GM12878 (cell line): ENCODE results near the gene CD200R1. TPM values are rescaled to one million over a fixed set of nuclear protein-coding genes. Genes with fewer than 3 reads are reported as not detected.

Experiments
- ATAC-seq: fragments of 200-7000 bp; cut with Tn5 transposase; 3 replicates; pipeline ENCODE4 v1.9.1; 2020; ENCODE audit warnings: mild to moderate bottlenecking, moderate library complexity
- BruUV-seq: library from RNA; stranded (reverse); fragments of 400-500 nt; replicated peaks from 2 replicates; lab custom pipeline; 2021; lab: Mats Ljungman, UMichigan
- CTCF ChIA-PET: fragments of 300-600 bp; sonication (Branson Sonifier 250); formaldehyde crosslinking; extraction: SDS; loops from one replicate; lab custom pipeline; 2021; ENCODE audit warnings: inconsistent platforms; lab: Yijun Ruan, JAX
- POLR2A ChIA-PET: fragments of 350-600 bp; formaldehyde crosslinking; extraction: SDS; loops from one replicate; lab custom pipeline; 2021; ENCODE audit warnings: inconsistent platforms; lab: Charles Lee
- RAD21 ChIA-PET: fragments of 300-600 bp; sonication (Branson Sonifier 250); formaldehyde crosslinking; loops from one replicate; lab custom pipeline; 2023; ENCODE audit warnings: antibody characterized with exemption; ENCODE audit not compliant: unreplicated experiment; lab: Charles Lee
- SMC1A ChIA-PET: fragments of 300-600 bp; sonication (Branson Sonifier 250); formaldehyde crosslinking; loops from one replicate; lab custom pipeline; 2023; ENCODE audit not compliant: unreplicated experiment, uncharacterized antibody; lab: Charles Lee
- DNase-seq: peaks from one replicate; pipeline ENCODE4 v3.0.0-alpha.2; 2011; ENCODE audit warnings: low read depth, low spot score
- FAIRE-seq: peaks from 3 replicates; lab custom pipeline; 2011; peaks lifted over from hg19 to GRCh38; lab: Jason Lieb, UNC
- H2AFZ ChIP-seq: 2 replicates; pipeline ENCODE4 v1.6.0; 2011; ENCODE audit warnings: low read depth, low read length, control low read depth; ENCODE audit not compliant: control insufficient read depth
- H3K27ac ChIP-seq: 2 replicates; pipeline ENCODE4 v1.5.1; 2011; ENCODE audit warnings: control low read depth; ENCODE audit not compliant: control insufficient read depth, insufficient read depth
- H3K27me3 ChIP-seq, 2 experiments: replicated peaks in 1 of 2; 2 replicates each; pipeline versions ENCODE4 v1.6.0 to v1.6.1; 2011; ENCODE audit warnings: low read length in 1 of 2; ENCODE audit not compliant: control insufficient read depth in 2 of 2, insufficient read depth in 2 of 2
- H3K36me3 ChIP-seq, 2 experiments: 2 replicates each; pipeline ENCODE4 v1.5.1; 2011; ENCODE audit warnings: low read length in 1 of 2; ENCODE audit not compliant: control insufficient read depth in 2 of 2, insufficient read depth in 2 of 2
- H3K4me1 ChIP-seq: 2 replicates; pipeline ENCODE4 v1.6.1; 2011; ENCODE audit warnings: mild to moderate bottlenecking, low read length, moderate library complexity, mixed read lengths; ENCODE audit not compliant: control insufficient read depth, insufficient read depth
- H3K4me2 ChIP-seq: 2 replicates; pipeline ENCODE4 v1.6.0; 2011; ENCODE audit warnings: control low read depth; ENCODE audit not compliant: control insufficient read depth, insufficient read depth
- H3K4me3 ChIP-seq: fragments of 200-600 bp; sonication (generic); 2 replicates; pipeline ENCODE4 v1.5.1; 2016
- H3K79me2 ChIP-seq: 2 replicates; pipeline ENCODE4 v1.6.0; 2011; ENCODE audit warnings: low read length; ENCODE audit not compliant: control insufficient read depth, insufficient read depth
- H3K9ac ChIP-seq: 2 replicates; pipeline ENCODE4 v1.8.0; 2011; ENCODE audit warnings: low read length, control low read depth, mixed read lengths; ENCODE audit not compliant: control insufficient read depth, insufficient read depth
- H3K9me3 ChIP-seq: replicated peaks from 3 replicates; pipeline ENCODE4 v1.5.1; 2011; ENCODE audit warnings: mild to moderate bottlenecking, low read length; ENCODE audit not compliant: control insufficient read depth, insufficient read depth
- H4K20me1 ChIP-seq: 2 replicates; pipeline ENCODE4 v1.6.0; 2011; ENCODE audit not compliant: control insufficient read depth, insufficient read depth
- CTCF ChIP-seq, 3 experiments: IDR thresholded peaks in 2 of 3; conservative IDR thresholded peaks in 1 of 3; 2 replicates each; pipeline ENCODE4 v1.5.1; 2011; ENCODE audit warnings: low read depth in 3 of 3, low read length in 3 of 3, mild to moderate bottlenecking in 3 of 3, control low read depth in 2 of 3, moderate library complexity in 2 of 3, inconsistent platforms in 1 of 3, mixed read lengths in 1 of 3; ENCODE audit not compliant: control insufficient read depth in 2 of 3, insufficient read depth in 1 of 3; ENCODE audit errors: extremely low read depth in 1 of 3
- KDM1A ChIP-seq: fragments of 200-600 bp; sonication (generic); IDR thresholded peaks from 2 replicates; pipeline ENCODE4 v1.6.1; 2016; ENCODE audit warnings: borderline replicate concordance
- MTA2 ChIP-seq: fragments of 450-650 bp; IDR thresholded peaks from 2 replicates; pipeline ENCODE4 v1.6.1; 2016; ENCODE audit warnings: low read depth, mild to moderate bottlenecking, moderate library complexity
- RAD21 ChIP-seq: IDR thresholded peaks from 2 replicates; pipeline ENCODE4 v1.6.1; 2011; ENCODE audit warnings: mild to moderate bottlenecking, low read depth, low read length, moderate library complexity; ENCODE audit not compliant: insufficient read depth
- SKIL ChIP-seq: fragments of 450-650 bp; IDR thresholded peaks from 2 replicates; pipeline ENCODE4 v1.6.1; 2017; ENCODE audit warnings: mild to moderate bottlenecking, low read depth, inconsistent platforms; ENCODE audit not compliant: poor library complexity, severe bottlenecking
- SMC3 ChIP-seq: IDR thresholded peaks from 2 replicates; pipeline ENCODE4 v1.6.1; 2011; ENCODE audit warnings: low read length, improper control_type of control experiment, borderline replicate concordance
- WGBS: methylation state at CpG from one replicate; pipeline ENCODE4 v1.1.6; 2016; ENCODE audit warnings: low lambda C conversion rate; ENCODE audit not compliant: insufficient replicate concordance, insufficient coverage; ENCODE audit errors: missing lambda C conversion rate; 5-methylcytosine and 5-hydroxymethylcytosine counted together
- in situ Hi-C: fragments of 300-500 bp; cut with MboI; formaldehyde crosslinking; loops from 9 replicates; pipeline ENCODE4 v1.14.3; 2018; ENCODE audit warnings: mixed read lengths
- intact Hi-C: fragments of 100-400 bp; cut with micrococcal nuclease; formaldehyde crosslinking; loops from one replicate; pipeline ENCODE4 v1.14.2; 2022; ENCODE audit not compliant: unreplicated experiment
- polyA plus RNA-seq, 11 experiments: library from polyadenylated mRNA; depleted of rRNA in 4 of 11; unstranded in 6 of 11; stranded (reverse) in 5 of 11; fragments of >200 nt; fragmentation: Nextera tagmentation in 4 of 11; fragmentation: Illumina TruSeq in 1 of 11; extraction: Ambion mirVana in 4 of 11; extraction: Trizol in 1 of 11; gene quantifications; 1 replicate in 1 of 11; 2 replicates in 10 of 11; pipeline versions ENCODE4 v1.2.1 to v1.2.3, GENCODE V29; 2011 to 2016; ENCODE audit warnings: inconsistent platforms in 2 of 11, missing spikeins in 2 of 11, low read depth in 1 of 11
- total RNA-seq, 4 experiments: library from RNA; depleted of rRNA in 3 of 4; stranded (reverse); fragments of >200 nt in 3 of 4; fragmentation: Illumina TruSeq in 1 of 4; extraction: Trizol in 1 of 4; gene quantifications; 2 replicates each; pipeline versions ENCODE4 v1.2.1 to v1.2.3, GENCODE V29; 2013 to 2021

Gene CD200R1
- total and polyA plus RNA-seq, 10 of the 15 experiments (the other 5 are each of a cell fraction or from before 2014, with no cell fraction given): 0.15 to 1.1 (median 0.88) TPM

- ChIA-PET RAD21 (interaction anchor here (0.9 to 6.7 kb wide), 21 partner anchors 9 to 868 kb away, joined by 3 to 99 read pairs (median 5); partner anchors contain the start of gene SLC9C1), CTCF (interaction anchor here (0.6 to 5.6 kb wide), 52 partner anchors 11 to 842 kb away, joined by 3 to 165 read pairs (median 4); partner anchors contain the start of genes GTPBP8 and SLC9C1), SMC1A (interaction anchor here (0.7 to 7.8 kb wide), 31 partner anchors 10 to 686 kb away, joined by 3 to 174 read pairs (median 4); partner anchors contain the start of genes CD200R1L and SLC9C1), POLR2A (interaction anchor here (0.6 kb wide), 1 partner anchor 236 kb away, joined by 5 read pairs; no protein-coding TSS in a partner anchor)
- Histone ChIP-seq H3K36me3 (no peaks in the 10 kb centered on the region), H4K20me1 (no peaks in the 10 kb centered on the region), H3K27ac (no peak overlapping the region), H2AFZ (no peak overlapping the region), H3K79me2 (no peaks in the 10 kb centered on the region), H3K9me3 (no peaks in the 10 kb centered on the region), H3K27me3 (no peaks in the 10 kb centered on the region), H3K4me1 (peaks cover 25% of the 10 kb centered on the region), H3K9ac (no peak overlapping the region), H3K4me2 (no peak overlapping the region), H3K4me3 (no peak overlapping the region)
- ATAC-seq: peak; percentile 51
- intact Hi-C loops: loop anchor here (1.0 to 10.0 kb wide), 5 partner anchors 245 to 865 kb away; partner anchors contain the start of gene SLC9C1
- no peak for DNase-seq
- BruUV-seq: no TSS peak
- whole genome bisulfite sequencing: 30% methylated on average over 1 of the region's 1 CpG
- TF ChIP-seq SMC3 (peak; percentile 85), CTCF (IDR thresholded peaks at IDR 0.05 in 2 of 3, conservative IDR thresholded peaks at IDR 0.05 in 1 of 3; ENCODE audit: control insufficient read depth in 2 of 3, extremely low read depth in 1 of 3, insufficient read depth in 1 of 3, low read depth in 3 of 3, low read length in 3 of 3) (peak; percentile 35 to 62 (median 49); a peak in 4 of 6 replicates), SKIL (peak; percentile 25), KDM1A (no peak), MTA2 (no peak), RAD21 (peak; percentile 74)
- in situ Hi-C loops: loop anchor here (5.0 kb wide), 2 partner anchors 242 to 337 kb away; partner anchors contain the start of gene CCDC80
- FAIRE-seq: no peak
Observed at GRCh38 chr3:112979244-112979832, 4.4 kb upstream of the CD200R1 start.
